CD4-positive, alpha-beta T cell treated with Interferon alpha-2 for 1 hour (primary cell): ENCODE measurements around the gene HSPA4.
"Not testable (repeated sequence)": the region's sequence is repeated elsewhere in the genome, so short reads cannot be mapped to it uniquely, and the experiment has no call there.

Experiments used
- DNase-seq, 2 donors: peaks; one replicate each; pipeline ENCODE4 v3.0.0-alpha.2; 2020 to 2022

The HSPA4 gene

DNA sequence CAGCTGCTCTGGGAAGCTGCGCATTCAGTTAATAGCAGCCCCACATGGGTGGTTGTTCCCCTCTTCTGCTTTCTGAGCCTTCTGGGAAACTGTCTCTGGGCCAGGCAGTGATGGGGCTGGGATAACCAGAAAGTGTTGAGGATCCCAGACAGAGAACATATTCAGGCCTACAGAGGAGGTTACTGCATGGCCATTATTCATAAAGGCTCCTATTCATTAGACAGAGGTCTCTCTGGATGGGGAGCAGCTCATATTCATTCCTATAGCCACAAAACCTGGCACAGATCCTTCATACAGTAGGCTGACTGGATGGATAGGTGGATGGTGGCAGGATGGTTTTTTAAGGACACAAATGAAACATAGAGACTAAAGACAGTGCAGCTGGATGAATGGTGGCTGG is 76.3 kb downstream of the HSPA4 start:
- no peak for DNase-seq

DNA sequence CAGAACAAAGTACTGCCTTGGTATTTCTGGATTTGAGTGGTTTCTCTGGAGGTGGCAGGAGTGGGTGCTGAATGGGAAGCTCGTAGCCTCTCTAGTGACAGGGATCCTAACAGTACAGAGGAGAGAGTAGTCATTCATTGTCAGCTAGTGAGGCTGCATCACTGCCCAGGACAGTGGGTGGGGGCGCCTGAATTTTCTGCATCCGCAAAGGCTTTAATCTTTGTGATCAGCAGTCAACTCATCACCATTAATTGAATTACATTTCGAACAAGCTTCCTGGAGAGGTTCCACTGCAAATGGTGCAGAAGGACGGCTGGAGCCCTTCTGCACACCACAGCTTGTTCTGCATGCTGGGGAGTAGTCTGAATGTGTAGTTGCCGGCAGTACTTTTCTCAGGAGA is 77.5 kb downstream of the HSPA4 start:
- DNase-seq, result no peak

DNA sequence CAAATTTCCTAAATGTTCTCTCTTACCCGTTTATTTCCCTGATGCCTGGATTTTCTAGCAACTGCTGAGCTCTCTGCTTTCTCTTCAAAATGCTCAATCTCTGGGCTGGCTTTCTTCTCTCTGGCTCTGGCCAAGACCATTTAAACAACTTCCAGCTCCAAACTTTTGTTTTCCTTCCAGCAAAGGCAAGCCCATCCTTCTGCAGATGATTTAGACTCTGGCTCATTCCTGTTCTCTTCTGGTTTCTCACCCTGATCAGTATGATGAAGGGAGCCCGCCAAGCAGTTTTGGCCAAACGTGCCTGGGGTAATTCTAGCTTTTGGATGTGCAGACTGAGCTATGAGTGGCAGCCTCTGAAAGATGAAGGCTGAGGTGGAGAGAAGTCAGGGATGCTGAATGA is 78.1 kb downstream of the HSPA4 start:
- DNase-seq, result no peak

DNA sequence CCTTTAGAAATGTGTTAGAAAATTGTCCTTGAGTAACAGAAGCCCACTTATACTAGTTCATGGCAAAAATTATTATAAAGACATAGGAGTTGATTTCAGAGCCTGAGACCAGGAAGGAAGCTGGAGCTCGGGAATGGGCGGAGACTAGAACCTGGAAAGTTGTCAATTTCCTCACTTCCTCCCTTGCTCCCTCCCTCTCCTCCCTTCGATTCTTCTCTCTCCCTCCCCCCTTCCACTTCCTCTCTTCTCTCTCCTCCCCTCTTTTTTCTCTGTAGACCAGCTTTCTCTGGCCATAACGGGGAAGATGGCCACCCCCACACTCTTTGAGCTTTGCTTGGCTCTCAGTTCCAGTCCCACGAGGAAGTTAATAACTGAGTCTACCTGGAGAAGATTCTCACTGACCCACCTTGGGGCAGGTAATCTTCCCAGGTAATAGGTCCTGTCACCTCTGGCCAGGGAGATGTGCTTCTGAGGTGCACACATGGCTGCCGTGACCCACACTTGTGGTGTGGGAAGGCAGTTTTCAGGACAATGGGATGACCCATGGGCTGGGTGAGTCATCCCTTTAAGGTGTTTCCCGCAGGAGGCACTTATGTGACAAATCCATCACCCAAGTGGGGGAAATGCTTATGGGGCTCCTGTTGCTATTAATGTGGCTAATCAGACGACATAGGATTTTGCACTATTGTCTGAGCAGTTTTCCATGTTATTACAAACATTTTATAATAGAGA is 78.7 kb downstream of the HSPA4 start:
- DNase-seq, result no peak

DNA sequence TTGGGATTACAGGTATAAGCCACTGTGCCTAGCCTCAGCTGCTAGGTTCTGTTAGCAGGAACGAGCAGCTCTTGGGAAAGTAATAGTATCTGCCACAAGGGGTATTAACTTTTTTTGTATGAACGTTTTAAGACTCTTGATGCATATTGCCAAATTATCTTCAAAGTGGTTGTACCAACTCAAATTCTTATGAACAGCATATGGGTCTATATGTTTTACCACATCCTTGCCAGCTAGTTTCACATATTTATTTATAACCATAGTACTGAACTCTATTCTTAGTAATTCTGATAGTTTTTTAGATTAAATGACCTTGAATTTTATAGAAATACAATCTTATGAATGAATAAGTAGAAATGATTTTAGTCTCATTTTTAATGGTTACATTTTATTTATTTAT is 80.9 kb downstream of the HSPA4 start:
- DNase-seq, result no peak

DNA sequence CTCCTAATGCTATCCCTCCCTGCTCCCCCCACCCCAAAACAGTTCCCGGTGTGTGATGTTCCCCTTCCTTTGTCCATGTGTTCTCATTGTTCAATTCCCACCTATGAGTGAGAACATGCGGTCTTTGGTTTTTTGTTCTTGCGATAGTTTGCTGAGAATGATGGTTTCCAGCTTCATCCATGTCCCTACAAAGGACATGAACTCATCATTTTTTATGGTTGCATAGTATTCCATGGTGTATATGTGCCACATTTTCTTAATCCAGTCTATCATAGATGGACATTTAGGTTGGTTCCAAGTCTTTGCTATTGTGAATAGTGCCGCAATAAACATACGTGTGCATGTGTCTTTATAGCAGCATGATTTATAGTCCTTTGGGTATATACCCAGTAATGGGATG is 81.4 kb downstream of the HSPA4 start:
- not testable (repeated sequence) for DNase-seq

DNA sequence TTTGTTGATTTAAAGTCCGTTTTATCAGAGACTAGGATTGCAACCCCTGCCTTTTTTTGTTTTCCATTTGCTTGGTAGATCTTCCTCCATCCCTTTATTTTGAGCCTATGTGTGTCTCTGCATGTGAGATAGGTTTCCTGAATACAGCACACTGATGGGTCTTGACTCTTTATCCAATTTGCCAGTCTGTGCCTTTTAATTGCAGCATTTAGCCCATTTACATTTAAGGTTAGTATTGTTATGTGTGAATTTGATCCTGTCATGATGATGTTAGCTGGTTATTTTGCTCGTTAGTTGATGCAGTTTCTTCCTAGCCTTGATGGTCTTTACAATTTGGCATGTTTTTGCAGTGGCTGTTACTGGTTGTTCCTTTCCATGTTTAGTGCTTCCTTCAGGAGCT is 85.1 kb downstream of the HSPA4 start:
- not testable (repeated sequence) for DNase-seq

DNA sequence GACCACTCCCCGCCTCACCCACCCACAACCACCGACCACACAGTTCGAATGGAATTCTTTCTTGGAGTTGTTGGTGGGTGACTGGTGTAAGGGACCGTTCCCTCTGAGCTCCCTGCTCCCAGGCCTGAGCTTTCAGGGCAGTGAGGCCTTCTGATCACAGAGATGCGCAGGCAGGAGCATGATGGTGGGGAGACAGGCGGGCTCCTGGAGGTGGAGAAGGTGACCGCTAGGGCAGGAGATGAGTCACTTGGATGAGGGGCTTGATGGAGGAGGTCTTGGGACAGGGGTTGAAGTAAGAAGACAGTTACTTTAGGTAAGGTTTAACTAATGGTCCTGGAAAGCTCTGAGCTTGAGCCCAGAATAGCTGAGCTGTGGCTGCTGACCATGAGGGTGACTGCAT is 88.5 kb downstream of the HSPA4 start:
- DNase-seq, result no peak

DNA sequence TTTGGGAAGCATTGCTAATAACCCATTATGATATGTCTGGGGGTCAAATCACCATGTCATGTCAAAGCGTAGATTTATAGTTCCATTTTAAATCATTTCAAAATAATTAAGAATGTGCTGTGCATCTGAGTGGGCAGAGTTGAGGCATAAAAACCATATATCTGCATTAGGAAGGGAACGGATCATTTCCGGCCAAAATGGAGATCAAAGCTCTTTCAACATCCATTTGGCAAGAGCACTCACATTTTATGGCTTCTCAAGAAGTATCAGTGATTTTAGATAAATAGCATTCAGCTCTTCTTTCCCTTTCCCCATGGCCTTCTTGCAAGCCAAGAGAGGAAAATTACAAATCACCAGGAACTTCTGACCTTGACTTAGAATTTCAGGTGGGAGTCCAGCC is 89.9 kb downstream of the HSPA4 start:
- no peak for DNase-seq

DNA sequence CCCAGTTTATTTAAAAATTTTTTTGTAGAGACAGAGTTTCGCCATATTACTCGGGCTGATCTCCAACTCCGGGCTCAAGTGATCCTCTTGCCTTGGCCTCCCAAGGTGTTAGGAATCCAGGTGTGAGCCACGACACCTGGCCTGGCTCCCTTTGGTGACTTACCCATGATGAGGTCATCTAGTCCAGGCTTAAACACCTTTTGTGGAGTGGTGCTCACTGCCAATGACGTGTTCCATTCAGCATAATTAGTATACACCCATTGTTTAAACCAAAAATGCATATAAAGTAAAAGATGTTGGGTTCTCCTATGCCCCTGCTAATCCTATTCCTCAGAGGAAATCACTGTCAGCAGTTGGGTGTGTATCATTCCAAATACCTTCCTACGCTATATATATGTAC is 91.0 kb downstream of the HSPA4 start:
- no peak for DNase-seq

DNA sequence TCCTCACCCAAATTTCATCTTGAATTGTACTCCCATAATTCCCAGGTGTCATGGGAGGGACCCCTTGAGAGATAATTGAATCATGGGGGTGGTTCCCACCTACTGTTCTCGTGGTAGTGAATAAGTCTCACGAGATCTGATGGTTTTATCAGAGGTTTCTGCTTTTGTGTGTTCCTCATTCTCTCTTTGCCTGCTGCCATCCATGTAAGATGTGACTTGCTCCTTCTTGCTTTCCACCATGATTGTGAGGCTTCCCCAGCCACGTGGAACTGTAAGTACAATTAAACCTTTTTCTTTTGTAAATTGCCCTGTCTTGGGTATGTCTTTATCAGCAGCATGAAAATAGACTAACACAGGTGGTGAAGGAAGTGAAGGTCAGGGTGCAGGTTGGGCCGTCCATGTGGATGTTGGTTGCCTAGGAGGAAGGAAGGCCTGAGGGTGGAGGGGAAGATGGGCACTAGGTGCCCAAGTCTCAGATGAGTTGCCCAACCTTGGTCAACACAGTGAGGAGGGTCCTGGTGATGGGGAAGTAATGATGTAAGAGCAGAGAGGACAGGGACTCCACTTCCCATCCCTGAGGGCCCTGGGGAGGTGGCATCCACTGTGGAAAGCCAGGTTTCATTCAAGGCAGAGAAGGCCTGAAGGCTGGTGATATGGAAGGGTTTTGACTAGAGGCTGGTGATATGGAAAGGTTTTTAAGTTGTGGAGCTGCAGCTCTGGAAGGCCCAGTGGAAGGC is 92.6 kb downstream of the HSPA4 start:
- DNase-seq, result no peak

DNA sequence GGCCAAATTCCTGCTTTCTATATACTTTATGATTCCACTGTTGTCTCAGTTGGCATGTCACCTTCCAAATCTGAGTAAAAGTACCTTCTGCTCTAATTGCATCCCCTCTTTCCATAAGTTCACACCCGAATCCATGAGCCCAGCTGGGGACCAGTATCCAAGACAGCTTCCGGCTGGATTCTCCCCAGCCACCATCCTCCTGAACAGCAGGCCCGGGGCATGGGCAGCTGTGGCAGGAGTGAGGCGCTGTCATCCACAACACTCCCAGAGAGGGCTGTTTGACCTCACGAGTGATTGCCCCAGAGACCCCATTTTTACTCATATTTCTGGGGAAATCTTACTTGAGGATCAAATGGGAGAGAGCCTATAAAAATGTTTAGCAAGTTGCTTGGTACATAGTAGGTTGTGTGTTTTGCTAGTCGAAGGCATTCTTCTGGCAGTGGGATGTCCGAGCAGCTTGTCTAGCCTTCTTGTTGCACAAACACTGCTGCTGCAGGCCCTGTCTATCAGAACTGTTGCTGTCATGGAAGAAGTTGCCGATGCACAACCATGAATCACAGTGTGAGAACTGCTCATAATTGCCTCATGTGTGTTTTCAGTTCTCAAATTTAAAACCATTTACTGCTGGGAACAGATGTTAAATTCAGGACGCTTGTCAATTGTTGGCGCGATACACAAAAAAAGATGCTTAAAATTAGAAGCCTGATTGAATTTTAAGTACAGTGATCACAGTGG is 93.8 kb downstream of the HSPA4 start:
- DNase-seq, result no peak

DNA sequence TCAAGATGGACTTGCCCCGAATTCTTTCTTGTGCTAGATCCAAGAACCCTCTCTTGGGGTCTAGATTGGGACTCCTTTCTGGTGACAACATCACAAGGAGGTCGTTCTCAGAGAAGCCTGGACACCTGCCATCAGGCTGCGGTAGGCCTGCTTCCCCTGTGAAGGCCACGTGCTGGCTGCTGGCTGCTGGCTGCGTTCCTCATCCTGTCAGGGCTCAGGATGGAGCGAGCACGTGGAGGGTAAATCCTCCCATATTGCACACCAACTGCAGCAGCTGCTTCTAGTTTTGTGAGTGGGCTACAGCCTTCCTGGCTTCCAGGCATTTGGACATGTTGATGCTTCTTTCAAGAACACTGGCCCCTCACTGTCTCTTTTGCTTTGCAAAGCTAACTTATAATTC is 95.6 kb downstream of the HSPA4 start:
- no peak for DNase-seq

DNA sequence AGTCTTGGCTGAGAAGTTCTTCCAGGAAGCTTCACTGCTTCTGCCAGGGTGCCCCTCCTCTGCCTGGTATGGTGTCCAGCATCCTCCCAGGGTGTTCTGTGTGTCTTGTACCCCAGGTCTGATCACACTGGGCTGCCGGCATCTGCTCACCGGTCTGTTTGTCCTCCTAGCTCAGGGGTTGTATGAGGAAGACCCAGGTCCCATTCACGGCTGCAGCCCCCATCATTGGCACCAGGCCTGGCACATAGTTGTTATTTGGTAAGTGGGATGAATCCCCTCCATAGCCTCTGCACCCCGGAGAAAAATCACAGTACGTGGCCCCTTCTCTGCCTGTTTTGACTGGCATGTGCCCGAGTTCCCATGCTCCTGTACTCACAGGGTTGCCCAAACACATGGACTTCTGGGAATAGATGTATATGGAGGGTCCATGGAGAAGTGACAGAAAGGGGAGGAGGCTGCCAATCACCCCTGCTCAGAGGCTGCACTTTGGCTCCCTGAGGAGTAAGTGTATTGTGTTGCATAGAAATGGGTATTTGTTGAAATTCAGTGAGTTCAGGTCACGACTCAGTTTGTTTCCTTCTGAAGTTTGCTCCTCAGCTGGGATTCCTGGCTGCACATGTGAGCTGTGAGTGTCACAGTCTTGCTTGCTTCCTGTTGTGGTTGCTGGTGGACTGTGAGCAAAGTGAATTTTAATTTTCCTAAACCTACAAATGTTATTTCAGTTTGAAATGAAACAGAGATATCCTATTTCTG is 96.2 kb downstream of the HSPA4 start:
- no peak for DNase-seq

DNA sequence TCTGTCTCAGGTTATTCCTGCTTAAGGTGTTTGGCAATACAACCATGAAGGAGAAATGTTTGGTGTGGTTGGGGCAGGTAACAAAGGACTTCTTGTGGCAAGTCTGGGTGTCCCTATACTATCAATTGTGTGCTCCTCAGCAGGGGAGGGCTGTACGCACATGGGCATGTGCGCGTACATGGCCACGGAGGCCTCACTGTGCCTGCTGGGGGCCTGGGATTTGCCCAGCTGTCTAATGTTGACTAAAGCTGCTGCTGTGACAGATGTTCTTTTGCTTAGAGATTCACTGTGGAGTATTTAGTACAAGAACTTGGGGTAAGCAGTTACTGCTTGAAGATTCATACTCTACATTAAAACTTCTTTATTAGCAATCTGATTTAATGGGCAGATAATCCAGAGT is 97.5 kb downstream of the HSPA4 start:
- DNase-seq, result no peak

DNA sequence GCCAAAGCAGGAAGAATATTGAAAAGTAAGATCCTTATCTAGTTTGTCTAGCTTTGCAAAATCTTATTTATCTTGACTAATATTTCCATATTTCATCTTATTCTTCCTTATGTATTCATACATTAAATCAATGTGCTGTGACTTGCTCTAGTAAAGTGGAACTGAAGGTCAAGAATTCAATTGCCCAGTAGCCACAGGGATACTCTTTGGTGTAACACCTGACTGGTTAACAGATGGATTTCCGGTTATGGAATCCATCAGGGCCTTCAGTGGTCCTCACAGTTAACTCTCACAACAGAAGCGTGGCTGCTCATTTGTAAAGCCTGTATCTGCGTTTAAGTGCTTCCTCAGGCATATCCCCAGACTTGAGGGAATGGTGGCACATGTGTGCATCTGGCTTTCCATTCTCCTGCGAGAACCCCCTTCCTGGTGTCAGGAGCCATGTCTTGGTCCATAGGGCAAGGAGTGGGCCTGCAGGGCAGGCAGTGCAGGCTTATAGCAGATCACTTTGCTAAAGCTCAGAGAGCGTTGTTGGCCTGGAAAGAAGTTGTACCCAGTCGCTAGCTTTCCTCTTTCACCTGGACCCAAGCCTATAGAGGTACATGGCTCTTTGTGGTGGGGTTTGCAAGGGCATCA is 99.2 kb downstream of the HSPA4 start:
- DNase-seq, result no peak

DNA sequence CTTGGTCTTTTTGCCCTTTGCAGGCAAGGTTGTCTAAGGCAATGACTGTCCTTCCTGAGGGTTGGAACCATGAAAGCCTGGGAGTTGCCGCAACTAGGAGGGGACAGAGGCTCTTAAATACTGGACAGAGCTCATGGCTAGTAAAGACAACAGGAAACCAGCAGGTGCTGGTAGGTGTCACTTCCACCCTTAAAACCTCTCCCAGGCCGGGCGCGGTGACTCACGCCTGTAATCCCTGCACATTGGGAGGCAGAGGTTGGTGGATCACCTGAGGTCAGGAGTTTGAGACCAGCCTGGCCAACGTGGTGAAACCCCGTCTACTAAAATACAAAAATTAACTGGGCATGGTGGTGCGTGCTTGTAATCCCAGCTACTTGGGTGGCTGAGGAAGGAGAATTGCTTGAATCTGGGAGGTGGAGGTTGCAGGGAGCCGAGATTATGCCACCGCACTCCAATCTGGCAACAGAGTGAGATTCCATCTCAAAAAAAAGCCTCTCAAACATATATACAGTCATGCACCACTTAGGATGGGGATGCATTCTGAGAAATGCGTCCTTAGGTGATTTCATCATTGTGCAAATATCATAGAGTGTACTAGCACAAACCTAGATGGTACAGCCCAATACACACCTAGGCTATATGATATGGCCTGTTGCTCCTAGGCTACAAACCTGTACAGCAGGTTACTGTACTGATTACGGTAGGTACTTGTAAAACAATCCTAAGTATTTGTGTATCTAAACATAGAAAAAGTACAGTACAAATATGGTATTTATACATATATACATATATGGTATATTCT is 102.7 kb downstream of the HSPA4 start:
- DNase-seq, result no peak

DNA sequence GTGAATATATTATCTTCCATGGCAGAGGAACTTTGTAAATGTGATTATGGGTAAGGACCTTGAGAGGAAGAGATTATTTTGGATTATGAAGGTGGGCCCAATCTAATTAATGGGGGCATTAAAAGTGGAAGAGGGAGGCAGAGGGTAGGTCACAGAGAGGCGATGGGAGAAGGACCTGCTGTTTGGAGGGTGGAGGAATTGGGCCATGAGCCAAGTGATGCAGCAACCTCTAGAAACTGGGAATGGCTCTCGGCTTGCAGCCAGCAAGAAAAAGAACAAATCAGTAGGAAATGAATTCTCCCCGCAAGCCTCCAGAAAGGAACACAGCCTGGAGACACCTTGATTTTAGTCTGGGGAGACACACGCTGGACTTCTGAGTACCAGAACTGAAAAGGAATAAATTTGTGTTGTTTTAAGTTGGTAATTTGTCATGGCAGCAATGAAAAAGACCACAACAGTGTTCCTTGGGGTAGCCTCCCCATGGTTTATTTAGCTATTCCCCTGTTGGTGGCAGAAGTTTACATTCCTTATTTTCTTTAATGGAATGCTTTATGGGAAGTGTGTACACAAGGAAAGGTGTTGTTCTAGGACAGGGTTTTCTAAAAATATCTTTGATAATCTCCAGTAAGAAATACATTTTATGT is 103.6 kb downstream of the HSPA4 start:
- no peak for DNase-seq
